Measurements from ENCODE around the gene SNAP29. TPM values are rescaled to one million over a fixed set of nuclear protein-coding genes. Genes with fewer than 3 reads are reported as not detected.

Gene SNAP29
- total and polyA plus RNA-seq, 4 experiments from 2014 or later, result 18.8 to 27.8 (median 25.3) TPM

DNA sequence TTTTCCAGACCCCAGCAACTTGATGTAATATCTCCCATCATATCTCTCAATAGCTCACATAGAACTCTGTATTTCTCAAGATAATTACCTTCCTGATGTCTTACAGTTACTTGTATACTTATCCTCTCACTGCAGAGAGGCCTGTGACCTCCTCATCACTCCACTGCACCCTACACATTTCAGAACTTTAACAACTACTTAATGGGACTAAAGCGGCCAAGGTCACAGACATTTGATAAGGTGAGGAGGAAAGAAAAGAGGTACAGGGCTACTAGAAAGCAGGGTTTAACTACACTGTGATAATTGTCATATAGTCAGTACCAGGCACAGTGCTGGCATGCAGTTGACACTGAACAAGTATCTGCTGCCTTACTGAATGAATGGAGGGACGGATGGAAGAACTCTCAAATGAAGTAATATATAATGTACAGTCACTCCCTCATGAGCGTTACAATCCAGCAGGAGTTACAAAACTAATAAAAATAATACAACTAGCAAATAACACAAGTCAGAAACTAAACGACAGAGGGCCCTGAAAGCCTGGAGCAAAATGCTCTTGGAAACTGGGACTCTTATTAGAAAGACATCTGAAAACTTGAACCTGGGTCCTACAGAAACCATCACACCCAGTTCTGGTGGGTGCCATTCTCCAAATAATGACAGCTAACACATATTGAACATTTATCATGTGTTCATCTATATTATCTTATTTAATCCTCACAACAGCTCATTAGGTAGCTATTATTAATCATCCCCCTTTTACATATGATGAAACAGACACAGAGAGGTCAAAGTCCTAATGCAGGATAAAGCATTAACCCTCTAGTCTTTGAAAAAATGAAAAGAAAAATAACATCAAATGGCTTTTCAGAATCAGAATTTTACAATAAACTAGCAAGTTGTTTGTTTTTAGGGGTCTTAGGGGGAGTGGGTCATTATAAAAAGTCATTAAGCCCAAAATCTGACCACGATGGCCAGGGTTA is 14.5 kb upstream of the SNAP29 start:
- intact Hi-C loops (cut with micrococcal nuclease), result no loop called here
- POLR2A ChIA-PET (ENCODE audit: partially characterized antibody), result no interaction called here

DNA sequence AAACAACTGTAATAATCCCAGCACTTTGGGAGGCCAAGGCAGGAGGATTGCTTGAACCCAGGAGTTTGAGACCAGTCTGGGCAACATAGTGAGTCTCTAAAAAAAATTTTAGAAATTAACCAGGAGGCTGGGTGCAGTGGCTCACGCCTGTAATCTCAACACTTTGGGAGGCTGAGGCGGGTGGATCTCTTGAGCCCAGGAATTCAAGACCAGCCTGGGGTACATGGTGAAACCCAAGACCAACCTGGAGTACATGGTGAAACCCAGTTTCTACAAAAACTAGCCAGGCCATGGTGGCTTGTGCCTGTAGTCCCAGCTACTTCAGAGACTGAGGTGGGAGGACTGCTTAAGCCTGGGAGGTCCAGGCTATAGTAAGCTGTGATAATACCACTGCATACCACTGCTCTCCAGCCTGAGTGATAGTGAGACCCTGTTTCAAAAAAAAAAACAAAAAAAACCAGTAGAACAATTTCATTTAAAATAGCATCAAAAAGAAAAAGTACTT is 11.4 kb upstream of the SNAP29 start:
- DNase-seq, result no peak
- peaks cover 32% of the 10 kb centered on the region for H3K4me1 ChIP-seq (ENCODE audit: insufficient read depth, low read length)
- POLR2A ChIA-PET (ENCODE audit: partially characterized antibody), result no interaction called here
- Mint-ChIP-seq H3K36me3 (no peaks in the 10 kb centered on the region), H3K4me3 (no peak overlapping the region), H3K4me1 (peaks cover 23 to 45% (median 38%) of the 10 kb centered on the region in 4 donors), H3K27ac (no peak overlapping the region), H3K9me3 (no peaks in the 10 kb centered on the region), H3K27me3 (no peaks in the 10 kb centered on the region)
- H3K9me3 ChIP-seq (ENCODE audit: control insufficient read depth in 1 of 2, low read length in 2 of 2), result no peaks in the 10 kb centered on the region
- intact Hi-C loops (cut with micrococcal nuclease), result no loop called here
- CTCF ChIA-PET (ENCODE audit: partially characterized antibody), result no interaction called here
- no peak overlapping the region for H3K4me3 ChIP-seq (ENCODE audit: low read length in 2 of 2)
- no peaks in the 10 kb centered on the region for H3K36me3 ChIP-seq (ENCODE audit: insufficient read depth, low read length)
- H3K27ac ChIP-seq (ENCODE audit: low read depth, low read length), result no peak overlapping the region
- H3K27me3 ChIP-seq (ENCODE audit: insufficient read depth, low read length), result no peaks in the 10 kb centered on the region

More for the DNA sequence above, 14.5 kb upstream of the SNAP29 start:
- peak overlapping the region in 1 of 8 donors; percentile 20 for H3K4me3 Mint-ChIP-seq
- no peak for DNase-seq
- H3K4me3 ChIP-seq (ENCODE audit: low read length in 2 of 2), result no peak overlapping the region
- H3K27ac Mint-ChIP-seq, result peak overlapping the region in 3 of 7 donors; percentile 4 to 31 (median 10)
- peaks cover 36 to 67% (median 50%) of the 10 kb centered on the region in 4 donors for H3K4me1 Mint-ChIP-seq
- no peak overlapping the region for H3K27ac ChIP-seq (ENCODE audit: low read depth, low read length)
- no peaks in the 10 kb centered on the region for H3K9me3 Mint-ChIP-seq
- H3K4me1 ChIP-seq (ENCODE audit: insufficient read depth, low read length), result peaks cover 50% of the 10 kb centered on the region
- no peaks in the 10 kb centered on the region for H3K9me3 ChIP-seq (ENCODE audit: control insufficient read depth in 1 of 2, low read length in 2 of 2)
- H3K36me3 Mint-ChIP-seq, result no peaks in the 10 kb centered on the region
- H3K36me3 ChIP-seq (ENCODE audit: insufficient read depth, low read length), result no peaks in the 10 kb centered on the region
- no peaks in the 10 kb centered on the region for H3K27me3 ChIP-seq (ENCODE audit: insufficient read depth, low read length)
- no peaks in the 10 kb centered on the region for H3K27me3 Mint-ChIP-seq
- CTCF ChIA-PET (ENCODE audit: partially characterized antibody), result no interaction called here

DNA sequence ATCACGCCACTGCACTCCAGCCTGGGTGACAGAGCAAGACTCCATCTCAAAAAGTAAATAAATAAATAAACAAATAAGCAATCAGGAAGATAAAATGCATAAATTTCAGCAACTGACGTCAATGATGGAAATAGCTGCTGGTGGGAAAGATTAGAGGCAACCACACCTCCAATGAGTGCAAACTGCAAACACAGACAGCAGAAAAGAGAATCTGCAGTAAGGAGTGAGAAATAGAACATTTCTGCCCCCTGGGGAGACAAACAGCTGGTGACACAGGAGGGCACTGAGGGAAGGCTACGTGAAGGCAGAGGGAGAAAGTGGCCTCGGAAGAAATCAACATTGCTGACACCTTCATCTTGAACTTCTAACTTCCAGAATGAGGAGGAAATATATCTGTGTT is 6.7 kb upstream of the SNAP29 start:
- DNase-seq, result no peak
- Histone ChIP-seq H3K4me3 (ENCODE audit: low read length in 2 of 2) (no peak overlapping the region), H3K27ac (ENCODE audit: low read depth, low read length) (no peak overlapping the region), H3K36me3 (ENCODE audit: insufficient read depth, low read length) (no peaks in the 10 kb centered on the region), H3K4me1 (ENCODE audit: insufficient read depth, low read length) (peaks cover 57% of the 10 kb centered on the region), H3K9me3 (ENCODE audit: control insufficient read depth in 1 of 2, low read length in 2 of 2) (no peaks in the 10 kb centered on the region), H3K27me3 (ENCODE audit: insufficient read depth, low read length) (no peaks in the 10 kb centered on the region)
- CTCF ChIA-PET (ENCODE audit: partially characterized antibody), result no interaction called here
- POLR2A ChIA-PET (ENCODE audit: partially characterized antibody), result no interaction called here
- H3K36me3 Mint-ChIP-seq, result peaks cover 0 to 2% of the 10 kb centered on the region in 2 donors
- intact Hi-C loops (cut with micrococcal nuclease), result no loop called here
- H3K27ac Mint-ChIP-seq, result peak overlapping the region in 1 of 7 donors; percentile 61
- H3K9me3 Mint-ChIP-seq, result no peaks in the 10 kb centered on the region
- H3K4me1 Mint-ChIP-seq, result peaks cover 42 to 66% (median 49%) of the 10 kb centered on the region in 4 donors
- no peak overlapping the region for H3K4me3 Mint-ChIP-seq
- H3K27me3 Mint-ChIP-seq, result no peaks in the 10 kb centered on the region

DNA sequence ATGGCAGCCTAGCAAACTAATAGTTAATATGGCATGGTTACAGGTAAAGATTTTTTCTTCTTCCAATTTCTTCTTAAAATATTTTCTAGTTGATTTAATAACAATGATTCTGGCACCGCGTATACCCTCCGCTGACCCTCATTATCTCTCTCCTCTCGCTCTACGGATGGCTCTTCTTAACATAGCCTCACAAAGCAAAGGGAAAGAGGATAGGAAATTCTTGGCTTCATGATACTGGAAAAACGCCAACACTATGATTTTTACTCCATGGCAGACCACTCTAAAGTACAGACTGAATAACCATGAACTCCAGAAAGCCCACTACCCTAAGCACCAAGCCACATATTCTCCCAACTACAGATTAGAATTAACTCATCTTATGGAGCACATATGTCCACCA is 6.3 kb upstream of the SNAP29 start:
- no peaks in the 10 kb centered on the region for H3K27me3 Mint-ChIP-seq
- Histone ChIP-seq H3K4me3 (ENCODE audit: low read length in 2 of 2) (no peak overlapping the region), H3K9me3 (ENCODE audit: control insufficient read depth in 1 of 2, low read length in 2 of 2) (no peaks in the 10 kb centered on the region), H3K36me3 (ENCODE audit: insufficient read depth, low read length) (no peaks in the 10 kb centered on the region), H3K4me1 (ENCODE audit: insufficient read depth, low read length) (peaks cover 58% of the 10 kb centered on the region), H3K27me3 (ENCODE audit: insufficient read depth, low read length) (no peaks in the 10 kb centered on the region), H3K27ac (ENCODE audit: low read depth, low read length) (no peak overlapping the region)
- H3K4me1 Mint-ChIP-seq, result peaks cover 46 to 68% (median 53%) of the 10 kb centered on the region in 4 donors
- no peak overlapping the region for H3K4me3 Mint-ChIP-seq
- H3K27ac Mint-ChIP-seq, result peak overlapping the region in 1 of 7 donors; percentile 2
- ChIA-PET POLR2A (ENCODE audit: partially characterized antibody) (no interaction called here), CTCF (ENCODE audit: partially characterized antibody) (no interaction called here)
- H3K36me3 Mint-ChIP-seq, result peaks cover 0 to 2% of the 10 kb centered on the region in 2 donors
- no peaks in the 10 kb centered on the region for H3K9me3 Mint-ChIP-seq
- intact Hi-C loops (cut with micrococcal nuclease), result no loop called here
- DNase-seq, result no peak

DNA sequence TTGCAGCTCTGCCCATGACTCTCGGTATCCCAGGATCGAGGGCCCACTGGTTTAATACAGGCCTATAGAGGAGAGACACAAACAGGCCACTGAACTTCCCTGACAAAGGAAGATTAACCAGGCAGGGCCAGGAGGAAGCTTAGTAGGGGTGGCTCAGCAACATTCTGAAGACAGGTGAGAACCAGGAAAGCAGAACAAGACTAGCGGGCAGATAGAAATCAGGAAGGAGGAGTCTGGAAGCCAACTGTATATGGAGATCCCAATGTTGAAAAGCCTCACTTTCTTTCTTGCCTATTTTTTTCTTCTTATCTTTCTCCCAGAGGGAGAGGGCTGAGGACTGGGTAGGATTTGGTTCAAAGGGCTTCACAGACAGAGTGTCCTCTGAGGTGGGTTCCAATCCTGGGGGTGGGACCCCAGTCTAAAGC is 5.6 kb upstream of the SNAP29 start:
- H3K4me1 ChIP-seq (ENCODE audit: insufficient read depth, low read length), result peaks cover 55% of the 10 kb centered on the region
- ChIA-PET CTCF (ENCODE audit: partially characterized antibody) (no interaction called here), POLR2A (ENCODE audit: partially characterized antibody) (no interaction called here)
- H3K4me3 ChIP-seq (ENCODE audit: low read length in 2 of 2), result no peak overlapping the region
- no peaks in the 10 kb centered on the region for H3K36me3 ChIP-seq (ENCODE audit: insufficient read depth, low read length)
- no peaks in the 10 kb centered on the region for H3K9me3 ChIP-seq (ENCODE audit: control insufficient read depth in 1 of 2, low read length in 2 of 2)
- Mint-ChIP-seq H3K4me3 (peak overlapping the region in 1 of 8 donors; percentile 36), H3K9me3 (no peaks in the 10 kb centered on the region), H3K27me3 (no peaks in the 10 kb centered on the region), H3K27ac (peak overlapping the region in 3 of 7 donors; percentile 14 to 87 (median 20)), H3K36me3 (peaks cover 0 to 3% of the 10 kb centered on the region in 2 donors), H3K4me1 (peaks cover 47 to 68% (median 57%) of the 10 kb centered on the region in 4 donors)
- H3K27me3 ChIP-seq (ENCODE audit: insufficient read depth, low read length), result no peaks in the 10 kb centered on the region
- intact Hi-C loops (cut with micrococcal nuclease), result no loop called here
- no peak overlapping the region for H3K27ac ChIP-seq (ENCODE audit: low read depth, low read length)
- no peak for DNase-seq

DNA sequence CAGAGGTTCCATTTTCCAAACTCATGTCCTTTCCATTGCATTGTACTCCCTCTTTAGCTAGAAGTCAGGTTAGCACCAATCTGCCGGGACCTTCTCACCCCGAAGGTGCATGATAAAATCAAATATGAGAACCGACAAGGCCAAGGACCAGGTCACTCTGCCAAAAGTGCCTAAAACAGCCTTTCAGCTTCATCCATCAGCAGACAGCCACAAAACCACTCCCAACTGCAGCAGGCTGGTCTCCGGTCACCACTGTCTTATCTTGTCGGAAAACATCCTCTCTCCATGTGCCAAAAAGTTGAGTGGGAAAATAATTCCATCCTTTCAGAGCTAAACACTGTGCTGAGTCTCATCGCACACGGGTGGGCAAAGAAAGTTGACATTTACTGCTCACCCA is 1.6 kb upstream of the SNAP29 start:
- intact Hi-C loops (cut with micrococcal nuclease), result loop anchor here (5.0 kb wide), 1 partner anchor 465 kb away; the partner anchor contains the start of gene ZNF74
- Histone ChIP-seq H3K27me3 (ENCODE audit: insufficient read depth, low read length) (no peaks in the 10 kb centered on the region), H3K36me3 (ENCODE audit: insufficient read depth, low read length) (no peaks in the 10 kb centered on the region), H3K4me1 (ENCODE audit: insufficient read depth, low read length) (peaks cover 69% of the 10 kb centered on the region), H3K4me3 (ENCODE audit: low read length in 2 of 2) (peak overlapping the region; percentile 7 to 18), H3K9me3 (ENCODE audit: control insufficient read depth in 1 of 2, low read length in 2 of 2) (no peaks in the 10 kb centered on the region), H3K27ac (ENCODE audit: low read depth, low read length) (no peak overlapping the region)
- H3K4me1 Mint-ChIP-seq, result peaks cover 41 to 80% (median 62%) of the 10 kb centered on the region in 4 donors
- H3K27me3 Mint-ChIP-seq, result no peaks in the 10 kb centered on the region
- POLR2A ChIA-PET (ENCODE audit: partially characterized antibody), result interaction anchor here (1.2 kb wide), 1 partner anchor 8 kb away, joined by 3 read pairs; no protein-coding TSS in a partner anchor
- peak overlapping the region; percentile 85 to 95 (median 88) for H3K4me3 Mint-ChIP-seq
- H3K9me3 Mint-ChIP-seq, result no peaks in the 10 kb centered on the region
- H3K36me3 Mint-ChIP-seq, result peaks cover 4 to 11% of the 10 kb centered on the region in 2 donors
- DNase-seq, result no peak
- peak overlapping the region in 6 of 7 donors; percentile 19 to 94 (median 88) for H3K27ac Mint-ChIP-seq
- CTCF ChIA-PET (ENCODE audit: partially characterized antibody), result no interaction called here
